ENCODE measurements around the gene LDB2. TPM values are rescaled to one million over a fixed set of nuclear protein-coding genes. Genes with fewer than 3 reads are reported as not detected.

Gene LDB2
- total and polyA plus RNA-seq, 2 of the 8 experiments (the other 6 are each of a cell fraction or from before 2014, with no cell fraction given), result 57.0 to 140 TPM

DNA sequence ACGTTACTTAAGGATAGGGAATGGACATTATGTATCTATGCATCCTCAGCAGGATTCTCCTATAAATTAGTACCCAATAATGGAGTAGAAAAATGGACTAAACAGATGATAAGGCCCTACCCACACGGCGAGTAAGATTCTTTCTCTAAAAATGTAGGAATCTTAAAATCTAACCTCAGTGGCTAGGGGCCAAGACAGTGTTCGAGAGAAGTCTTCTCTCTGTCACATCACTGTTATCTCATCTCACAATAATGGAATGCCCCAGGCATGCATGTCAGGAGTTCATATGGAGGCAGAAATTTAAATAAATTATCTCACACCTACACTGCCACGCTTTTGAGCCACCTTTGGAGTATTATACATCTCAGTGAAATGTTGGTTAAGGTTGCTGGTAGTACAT lies 132.9 kb downstream of the LDB2 start (continued):
- TF ChIP-seq SIX5 (IDR thresholded peaks at IDR 0.05; ENCODE audit: low read depth, low read length), result no peak

All from H1 (cell line).